K562 (cell line): ENCODE results near the gene RPLP2. TPM values are rescaled to one million over a fixed set of nuclear protein-coding genes. Genes with fewer than 3 reads are reported as not detected.
A peak's percentile ranks its signal among the peaks of the same experiment; 100 is the strongest.

Experiments
- CBFA2T3 ChIP-seq: fragments of 450-650 bp; IDR thresholded peaks from 2 replicates; pipeline ENCODE4 v1.6.1; 2017
- CREM ChIP-seq: IDR thresholded peaks from 2 replicates; pipeline ENCODE4 v1.6.1; 2014; ENCODE audit warnings: antibody characterized with exemption, low read depth
- DACH1 ChIP-seq: fragments of 450-650 bp; IDR thresholded peaks from 2 replicates; pipeline ENCODE4 v1.6.1; 2018; ENCODE audit not compliant: partially characterized antibody
- ELF1 ChIP-seq: fragments of 200-800 bp; sonication (Bioruptor generic); IDR thresholded peaks from 2 replicates; pipeline ENCODE4 v1.6.1; 2016; ENCODE audit warnings: missing genetic modification characterization, missing compliant biosample characterization
- FOXK2 ChIP-seq, 2 experiments: fragments of 450-650 bp; IDR thresholded peaks in 1 of 2; conservative IDR thresholded peaks in 1 of 2; 2 replicates each; pipeline ENCODE4 v1.6.1; 2016; ENCODE audit warnings: low read depth in 2 of 2, mild to moderate bottlenecking in 1 of 2
- KDM5B ChIP-seq: fragments of 200-600 bp; sonication (generic); IDR thresholded peaks from 2 replicates; pipeline ENCODE4 v1.6.1; 2012; ENCODE audit warnings: low read depth, mild to moderate bottlenecking, moderate library complexity, low read length, control low read depth, inconsistent platforms; ENCODE audit not compliant: insufficient replicate concordance
- RBM22 ChIP-seq: fragments of 200-400 bp; formaldehyde crosslinking; IDR thresholded peaks from 2 replicates; pipeline ENCODE4 v1.6.1; 2018; ENCODE audit warnings: low read length, low read depth; ENCODE audit not compliant: poor library complexity, severe bottlenecking
- RREB1 ChIP-seq: fragments of 250-450 bp; sonication (Bioruptor Pico); IDR thresholded peaks from 2 replicates; pipeline ENCODE4 v1.4.0; 2020
- SPI1 ChIP-seq: IDR thresholded peaks from 2 replicates; pipeline ENCODE4 v1.6.1; 2011; ENCODE audit warnings: low read depth, low read length, control low read depth, borderline replicate concordance
- SRF ChIP-seq, 2 experiments: fragments of 250-450, 450-650 bp in 1 of 2; sonication (Bioruptor Pico) in 1 of 2; sonication (generic) in 1 of 2; formaldehyde crosslinking; IDR thresholded peaks; 2 replicates each; pipeline versions ENCODE4 v1.5.0 to v1.5.1; 2020 to 2022; ENCODE audit warnings: mild to moderate bottlenecking in 1 of 2, missing genetic modification reagents in 1 of 2
- ZEB2 ChIP-seq: fragments of 450-650 bp; IDR thresholded peaks from 2 replicates; pipeline ENCODE4 v1.6.1; 2016
- ZFP36 ChIP-seq: fragments of 150-350 bp; IDR thresholded peaks from 2 replicates; pipeline ENCODE4 v1.6.1; 2018; ENCODE audit warnings: low read length, low read depth; ENCODE audit not compliant: partially characterized antibody
- ZNF592 ChIP-seq: fragments of 450-650 bp; IDR thresholded peaks from 2 replicates; pipeline ENCODE4 v1.6.1; 2017; ENCODE audit warnings: antibody characterized with exemption, mild to moderate bottlenecking
- polyA plus RNA-seq, 8 experiments: library from polyadenylated mRNA; depleted of rRNA in 4 of 8; stranded (reverse) in 5 of 8; unstranded in 3 of 8; fragments of >200 nt; fragmentation: Nextera tagmentation in 2 of 8; fragmentation: Illumina TruSeq in 1 of 8; extraction: Ambion mirVana in 2 of 8; extraction: Trizol in 1 of 8; gene quantifications; 2 replicates each; pipeline versions ENCODE4 v1.2.1 to v1.2.3, GENCODE V29; 2011 to 2014; ENCODE audit warnings: inconsistent platforms in 1 of 8, missing spikeins in 1 of 8
- total RNA-seq, 7 experiments: library from RNA; depleted of rRNA in 6 of 7; stranded (reverse); fragments of >200 nt in 6 of 7; fragmentation: Illumina TruSeq in 2 of 7; extraction: Trizol in 2 of 7; gene quantifications; 2 replicates each; pipeline versions ENCODE4 v1.2.1 to v1.2.3, GENCODE V29; 2011 to 2021; ENCODE audit warnings: low replicate concordance in 1 of 7
- TF ChIP-seq, protein P1 (sequence below): fragments of 450-650 bp; formaldehyde crosslinking; IDR thresholded peaks from 2 replicates; pipeline ENCODE4 v1.4.0; 2020; ENCODE audit warnings: mild to moderate bottlenecking, mixed read lengths
- TF ChIP-seq, protein P2 (sequence below): sonication (generic); formaldehyde crosslinking; IDR thresholded peaks from 2 replicates; pipeline ENCODE4 v1.8.0; 2022; ENCODE audit warnings: mild to moderate bottlenecking, missing genetic modification reagents

RPLP2 gene
- total and polyA plus RNA-seq, 9 of the 15 experiments (the other 6 are each of a cell fraction or from before 2014, with no cell fraction given) = 528 to 3,807 (median 1,633) TPM

GRCh38 chr11:837189-837989 lies 27.6 kb downstream of the RPLP2 start (continued):
- TF ChIP-seq, protein P1, sequence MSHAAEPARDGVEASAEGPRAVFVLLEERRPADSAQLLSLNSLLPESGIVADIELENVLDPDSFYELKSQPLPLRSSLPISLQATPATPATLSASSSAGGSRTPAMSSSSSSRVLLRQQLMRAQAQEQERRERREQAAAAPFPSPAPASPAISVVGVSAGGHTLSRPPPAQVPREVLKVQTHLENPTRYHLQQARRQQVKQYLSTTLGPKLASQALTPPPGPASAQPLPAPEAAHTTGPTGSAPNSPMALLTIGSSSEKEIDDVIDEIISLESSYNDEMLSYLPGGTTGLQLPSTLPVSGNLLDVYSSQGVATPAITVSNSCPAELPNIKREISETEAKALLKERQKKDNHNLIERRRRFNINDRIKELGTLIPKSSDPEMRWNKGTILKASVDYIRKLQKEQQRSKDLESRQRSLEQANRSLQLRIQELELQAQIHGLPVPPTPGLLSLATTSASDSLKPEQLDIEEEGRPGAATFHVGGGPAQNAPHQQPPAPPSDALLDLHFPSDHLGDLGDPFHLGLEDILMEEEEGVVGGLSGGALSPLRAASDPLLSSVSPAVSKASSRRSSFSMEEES (CRISPR knock-in tag) = no peak
- no peak for TF ChIP-seq ZFP36
- TF ChIP-seq FOXK2 (conservative IDR thresholded peaks at IDR 0.05 in 1 of 2, IDR thresholded peaks at IDR 0.05 in 1 of 2; ENCODE audit: low read depth in 2 of 2) = no peak
- no peak for TF ChIP-seq ZNF592
- no peak for TF ChIP-seq ELF1 (tag)
- TF ChIP-seq RBM22 = peak; percentile 67
- TF ChIP-seq CREM = no peak
- TF ChIP-seq ZEB2 = no peak
- TF ChIP-seq DACH1 = no peak
- TF ChIP-seq CBFA2T3 = no peak
- TF ChIP-seq, protein P2, sequence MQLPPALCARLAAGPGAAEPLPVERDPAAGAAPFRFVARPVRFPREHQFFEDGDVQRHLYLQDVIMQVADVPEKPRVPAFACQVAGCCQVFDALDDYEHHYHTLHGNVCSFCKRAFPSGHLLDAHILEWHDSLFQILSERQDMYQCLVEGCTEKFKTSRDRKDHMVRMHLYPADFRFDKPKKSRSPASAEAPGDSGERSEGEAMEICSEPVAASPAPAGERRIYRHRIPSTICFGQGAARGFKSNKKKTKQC (CRISPR knock-in tag) = no peak
- no peak for TF ChIP-seq SRF (CRISPR knock-in tag; IDR thresholded peaks at IDR 0.05)
- TF ChIP-seq RREB1 (CRISPR knock-in tag) = no peak
- 0 out of 2 replicates have a peak, but pooled peaks have one; percentile 9 for TF ChIP-seq SPI1
- no peak for TF ChIP-seq KDM5B
